ENCODE measurements around the gene NAA30.
A peak's percentile ranks its signal among the peaks of the same experiment; 100 is the strongest.
"Not testable (repeated sequence)": the region's sequence is repeated elsewhere in the genome, so short reads cannot be mapped to it uniquely, and the experiment has no call there.

NAA30 gene

GRCh38 chr14:57390037-57390805 lies at the start of gene NAA30:
NAA30 (plus strand) TSS chr14:57390586; CDS start chr14:57390958, 372 bp downstream.
- peak within 1 kb of the TSS; percentile 81 for H3K27ac ChIP-seq
- TF ChIP-seq, protein P1, sequence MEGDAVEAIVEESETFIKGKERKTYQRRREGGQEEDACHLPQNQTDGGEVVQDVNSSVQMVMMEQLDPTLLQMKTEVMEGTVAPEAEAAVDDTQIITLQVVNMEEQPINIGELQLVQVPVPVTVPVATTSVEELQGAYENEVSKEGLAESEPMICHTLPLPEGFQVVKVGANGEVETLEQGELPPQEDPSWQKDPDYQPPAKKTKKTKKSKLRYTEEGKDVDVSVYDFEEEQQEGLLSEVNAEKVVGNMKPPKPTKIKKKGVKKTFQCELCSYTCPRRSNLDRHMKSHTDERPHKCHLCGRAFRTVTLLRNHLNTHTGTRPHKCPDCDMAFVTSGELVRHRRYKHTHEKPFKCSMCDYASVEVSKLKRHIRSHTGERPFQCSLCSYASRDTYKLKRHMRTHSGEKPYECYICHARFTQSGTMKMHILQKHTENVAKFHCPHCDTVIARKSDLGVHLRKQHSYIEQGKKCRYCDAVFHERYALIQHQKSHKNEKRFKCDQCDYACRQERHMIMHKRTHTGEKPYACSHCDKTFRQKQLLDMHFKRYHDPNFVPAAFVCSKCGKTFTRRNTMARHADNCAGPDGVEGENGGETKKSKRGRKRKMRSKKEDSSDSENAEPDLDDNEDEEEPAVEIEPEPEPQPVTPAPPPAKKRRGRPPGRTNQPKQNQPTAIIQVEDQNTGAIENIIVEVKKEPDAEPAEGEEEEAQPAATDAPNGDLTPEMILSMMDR (conservative IDR thresholded peaks at IDR 0.05), result no peak
- TF ChIP-seq ZFX (IDR thresholded peaks at IDR 0.05), result no peak

DNA sequence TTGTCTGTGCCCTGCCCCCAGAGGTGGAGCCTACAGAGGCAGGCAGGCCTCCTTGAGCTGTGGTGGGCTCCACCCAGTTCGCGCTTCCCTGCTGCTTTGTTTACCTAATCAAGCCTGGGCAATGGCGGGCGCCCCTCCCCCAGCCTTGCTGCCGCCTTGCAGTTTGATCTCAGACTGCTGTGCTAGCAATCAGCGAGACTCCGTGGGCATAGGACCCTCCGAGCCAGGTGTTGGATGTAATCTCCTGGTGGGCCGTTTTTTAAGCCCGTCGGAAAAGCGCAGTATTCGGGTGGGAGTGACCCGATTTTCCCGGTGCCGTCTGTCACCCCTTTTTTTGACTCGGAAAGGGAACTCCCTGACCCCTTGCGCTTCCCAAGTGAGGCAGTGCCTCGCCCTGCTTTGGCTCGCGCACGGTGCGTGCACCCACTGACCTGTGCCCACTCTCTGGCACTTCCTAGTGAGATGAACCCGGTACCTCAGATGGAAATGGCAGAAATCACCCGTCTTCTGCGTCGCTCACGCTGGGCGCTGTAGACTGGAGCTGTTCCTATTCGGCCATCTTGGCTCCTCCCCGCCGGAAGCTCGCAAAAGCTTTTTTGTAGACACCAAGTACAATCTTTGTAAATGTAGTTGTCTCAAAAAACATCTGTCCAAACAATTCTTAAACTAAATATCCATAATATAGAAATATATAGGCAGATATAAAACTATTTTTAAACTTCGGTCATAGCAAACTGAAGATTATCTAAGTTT lies 46.7 kb upstream of the NAA30 start:
- not testable (repeated sequence) for H3K27ac ChIP-seq

DNA sequence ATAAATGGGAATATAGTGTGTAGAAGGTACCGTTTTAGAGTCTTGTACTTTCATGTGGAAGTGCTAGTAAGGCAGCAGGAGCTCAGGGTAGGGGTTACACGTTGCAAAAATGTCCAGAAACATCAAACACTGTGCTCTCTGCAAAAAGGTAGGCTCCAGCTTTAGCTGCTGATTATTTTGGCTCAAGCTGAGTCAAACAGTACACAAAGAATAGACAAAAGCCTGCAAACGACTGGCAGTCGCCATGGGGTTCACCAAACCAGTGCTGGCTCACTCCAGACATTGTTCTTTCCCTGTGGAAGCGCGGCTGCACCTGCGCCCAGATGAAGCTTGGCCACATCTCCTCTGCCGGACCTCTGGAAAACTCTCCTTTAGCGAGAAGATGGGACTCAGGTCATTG lies 45.3 kb upstream of the NAA30 start:
- TF ChIP-seq, protein P1 (conservative IDR thresholded peaks at IDR 0.05), result no peak
- TF ChIP-seq ZFX (IDR thresholded peaks at IDR 0.05), result no peak
- no peak overlapping the region for H3K27ac ChIP-seq

GRCh38 chr14:57346741-57347140 lies 43.6 kb upstream of the NAA30 start:
- TF ChIP-seq, protein P1 (conservative IDR thresholded peaks at IDR 0.05), result no peak
- no peak for TF ChIP-seq ZFX (IDR thresholded peaks at IDR 0.05)
- H3K27ac ChIP-seq, result no peak overlapping the region

GRCh38 chr14:57352396-57353170 lies 37.8 kb upstream of the NAA30 start:
- no peak overlapping the region for H3K27ac ChIP-seq

GRCh38 chr14:57355081-57355800 lies 35.1 kb upstream of the NAA30 start:
- no peak for TF ChIP-seq ZFX (IDR thresholded peaks at IDR 0.05)
- TF ChIP-seq, protein P1 (conservative IDR thresholded peaks at IDR 0.05), result no peak
- no peak overlapping the region for H3K27ac ChIP-seq

More at GRCh38 chr14:57352396-57353170, 37.8 kb upstream of the NAA30 start:
- TF ChIP-seq, protein P1 (conservative IDR thresholded peaks at IDR 0.05), result no peak
- no peak for TF ChIP-seq ZFX (IDR thresholded peaks at IDR 0.05)

DNA sequence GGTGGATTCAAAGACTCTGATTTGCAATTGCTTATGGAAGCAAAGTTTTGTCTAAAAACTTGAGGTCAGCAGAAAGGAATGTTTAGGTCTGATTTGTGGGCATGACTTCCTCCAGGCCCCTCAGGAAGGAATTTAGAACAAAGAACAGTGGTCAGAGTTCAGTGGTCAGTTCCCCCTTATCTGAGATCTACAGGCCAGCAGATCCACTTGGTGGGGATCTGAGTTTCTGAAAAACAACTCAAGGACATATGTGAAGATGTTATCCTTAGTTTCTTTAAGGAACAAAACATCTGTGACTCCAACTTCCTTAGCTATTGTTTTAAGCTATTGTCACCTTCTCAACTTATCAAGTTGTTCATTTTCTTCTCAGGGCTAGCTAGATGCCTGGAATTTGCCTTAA lies 28.0 kb upstream of the NAA30 start:
- H3K27ac ChIP-seq, result no peak overlapping the region
- TF ChIP-seq, protein P1 (conservative IDR thresholded peaks at IDR 0.05), result no peak
- TF ChIP-seq ZFX (IDR thresholded peaks at IDR 0.05), result no peak

All from C4-2B (cell line).